ENCODE data around the gene SF3A1. TPM values are rescaled to one million over a fixed set of nuclear protein-coding genes. Genes with fewer than 3 reads are reported as not detected.

Gene SF3A1
- total and polyA plus RNA-seq, 9 of the 15 experiments (the other 6 are each of a cell fraction or from before 2014, with no cell fraction given): 6.7 to 228 (median 13.0) TPM

- TF ChIP-seq PRDM10 (IDR thresholded peaks at IDR 0.05; ENCODE audit: partially characterized antibody) (no peak), RAD51 (IDR thresholded peaks at IDR 0.05; ENCODE audit: borderline replicate concordance, low read depth) (no peak), ZBTB26 (CRISPR knock-in tag; IDR thresholded peaks at IDR 0.05) (no peak), HMG20A (CRISPR knock-in tag; conservative IDR thresholded peaks at IDR 0.05) (no peak), TFAP4 (CRISPR knock-in tag; IDR thresholded peaks at IDR 0.05; ENCODE audit: borderline replicate concordance) (peak; percentile 79), HNRNPH1 (optimal IDR thresholded peaks at IDR 0.05; ENCODE audit: low read depth, low read length) (no peak), ZNF318 (IDR thresholded peaks at IDR 0.05; ENCODE audit: borderline replicate concordance in 1 of 2, low read depth in 1 of 2) (no peak), ZNF766 (CRISPR knock-in tag; conservative IDR thresholded peaks at IDR 0.05) (no peak), FOXJ3 (CRISPR knock-in tag; IDR thresholded peaks at IDR 0.05) (no peak), NBN (IDR thresholded peaks at IDR 0.05; ENCODE audit: low read depth) (no peak), ELF2 (CRISPR knock-in tag; IDR thresholded peaks at IDR 0.05) (no peak)
These were observed 67.3 kb downstream of the SF3A1 start, which contains the start of gene CASTOR1 (continued) for GRCh38 chr22:30289141-30289979.

All from K562 (cell line).